ENCODE measurements around the gene LUZP2. TPM values are rescaled to one million over a fixed set of nuclear protein-coding genes. Genes with fewer than 3 reads are reported as not detected.

Gene LUZP2
- total RNA-seq, 4 donors from 2014 or later: 0.16 to 0.17 TPM; not detected in 2

DNA sequence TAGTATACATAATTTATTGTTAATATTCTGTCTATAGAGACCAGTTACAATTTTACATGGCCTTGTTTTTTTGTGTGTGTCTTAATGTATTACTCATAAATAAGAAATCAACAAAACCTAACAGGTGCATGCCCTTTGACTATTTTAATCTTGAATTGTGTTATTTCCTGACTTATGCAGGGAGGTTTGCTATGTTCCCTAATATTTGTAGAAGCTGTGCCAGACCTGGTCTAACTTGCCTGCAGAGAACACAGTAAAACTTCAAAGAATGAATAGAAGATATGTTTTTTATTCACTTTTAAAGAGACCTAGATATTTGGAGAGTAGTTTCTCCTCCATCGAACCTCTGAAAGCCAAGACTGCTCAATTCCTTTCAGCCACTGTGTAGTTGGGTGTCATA lies 234.7 kb downstream of the LUZP2 start:
- Histone ChIP-seq H3K4me1 (no peaks in the 10 kb centered on the region), H3K4me3 (no peak overlapping the region), H3K27ac (no peak overlapping the region), H3K9me3 (no peaks in the 10 kb centered on the region), H3K36me3 (no peaks in the 10 kb centered on the region), H3K27me3 (no peaks in the 10 kb centered on the region)
- no peak for ATAC-seq
- WGBS, 2 donors (ENCODE audit: low coverage in 1 of 2): 67 to 69% methylated on average over 1 of the region's 1 CpG
- TF ChIP-seq POLR2A (IDR thresholded peaks at IDR 0.05) (no peak), POLR2AphosphoS5 (IDR thresholded peaks at IDR 0.05) (no peak), EP300 (IDR thresholded peaks at IDR 0.05) (no peak)
- TF ChIP-seq, protein P1, sequence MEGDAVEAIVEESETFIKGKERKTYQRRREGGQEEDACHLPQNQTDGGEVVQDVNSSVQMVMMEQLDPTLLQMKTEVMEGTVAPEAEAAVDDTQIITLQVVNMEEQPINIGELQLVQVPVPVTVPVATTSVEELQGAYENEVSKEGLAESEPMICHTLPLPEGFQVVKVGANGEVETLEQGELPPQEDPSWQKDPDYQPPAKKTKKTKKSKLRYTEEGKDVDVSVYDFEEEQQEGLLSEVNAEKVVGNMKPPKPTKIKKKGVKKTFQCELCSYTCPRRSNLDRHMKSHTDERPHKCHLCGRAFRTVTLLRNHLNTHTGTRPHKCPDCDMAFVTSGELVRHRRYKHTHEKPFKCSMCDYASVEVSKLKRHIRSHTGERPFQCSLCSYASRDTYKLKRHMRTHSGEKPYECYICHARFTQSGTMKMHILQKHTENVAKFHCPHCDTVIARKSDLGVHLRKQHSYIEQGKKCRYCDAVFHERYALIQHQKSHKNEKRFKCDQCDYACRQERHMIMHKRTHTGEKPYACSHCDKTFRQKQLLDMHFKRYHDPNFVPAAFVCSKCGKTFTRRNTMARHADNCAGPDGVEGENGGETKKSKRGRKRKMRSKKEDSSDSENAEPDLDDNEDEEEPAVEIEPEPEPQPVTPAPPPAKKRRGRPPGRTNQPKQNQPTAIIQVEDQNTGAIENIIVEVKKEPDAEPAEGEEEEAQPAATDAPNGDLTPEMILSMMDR (IDR thresholded peaks at IDR 0.05): no peak

DNA sequence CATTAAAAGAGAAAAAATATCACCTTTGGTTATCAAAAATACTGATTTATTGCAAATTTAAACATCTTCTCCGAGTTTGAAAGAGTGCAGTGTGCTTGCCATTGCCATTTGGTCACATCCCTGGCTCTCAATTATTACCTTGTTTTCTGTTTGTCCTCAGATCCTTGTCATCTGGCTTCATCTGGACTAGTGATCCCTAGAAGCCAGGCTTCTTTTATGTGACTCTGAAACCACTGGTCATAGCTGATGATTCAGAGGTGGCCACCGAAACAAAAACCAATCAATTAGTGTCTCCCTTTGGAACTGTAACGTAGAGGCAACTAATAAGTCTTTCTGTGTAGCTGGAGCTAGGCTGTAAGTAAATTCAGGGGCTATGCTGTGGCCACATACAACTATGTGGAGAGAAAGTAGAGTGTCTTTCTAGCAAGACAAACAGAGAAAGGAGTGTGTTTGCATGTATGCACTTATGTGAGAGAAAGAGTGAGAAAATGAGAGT lies 237.9 kb downstream of the LUZP2 start:
- Histone ChIP-seq H3K27ac (no peak overlapping the region), H3K9me3 (no peaks in the 10 kb centered on the region), H3K36me3 (no peaks in the 10 kb centered on the region), H3K4me1 (no peaks in the 10 kb centered on the region), H3K27me3 (no peaks in the 10 kb centered on the region), H3K4me3 (no peak overlapping the region)
- no peak for TF ChIP-seq POLR2AphosphoS5 (IDR thresholded peaks at IDR 0.05)
- TF ChIP-seq POLR2A (IDR thresholded peaks at IDR 0.05): no peak
- no peak for TF ChIP-seq EP300 (IDR thresholded peaks at IDR 0.05)
- TF ChIP-seq, protein P1 (IDR thresholded peaks at IDR 0.05): no peak
- WGBS, 2 donors (ENCODE audit: low coverage in 1 of 2): 35 to 64% methylated on average over 1 to 3 of the region's 3 CpGs
- ATAC-seq: no peak

DNA sequence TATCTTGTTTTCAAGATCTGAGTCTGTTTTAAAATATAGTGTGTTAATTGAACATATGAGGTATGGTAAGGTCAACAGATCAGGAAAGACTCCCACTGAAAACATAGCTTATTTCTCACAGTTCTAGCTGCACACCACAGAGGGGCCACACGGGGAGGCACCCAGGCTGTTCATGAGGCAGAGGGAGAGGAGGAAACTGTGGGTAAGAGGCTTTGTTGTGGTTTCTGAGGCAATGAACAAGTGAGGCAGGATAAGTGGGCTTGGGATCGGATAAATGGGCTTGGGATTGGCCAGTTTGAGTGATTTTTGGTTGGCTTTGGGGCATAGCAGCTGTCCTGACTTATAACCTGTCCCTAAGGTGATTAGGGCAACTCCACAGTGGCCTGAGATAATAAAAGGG lies 242.1 kb downstream of the LUZP2 start:
- H3K36me3 ChIP-seq: no peaks in the 10 kb centered on the region
- no peak for TF ChIP-seq POLR2A (IDR thresholded peaks at IDR 0.05)
- no peak for TF ChIP-seq EP300 (IDR thresholded peaks at IDR 0.05)
- TF ChIP-seq, protein P1 (IDR thresholded peaks at IDR 0.05): no peak
- no peak for TF ChIP-seq POLR2AphosphoS5 (IDR thresholded peaks at IDR 0.05)
- no peaks in the 10 kb centered on the region for H3K9me3 ChIP-seq
- WGBS, 2 donors (ENCODE audit: low coverage in 1 of 2): 60 to 92% methylated on average over 2 of the region's 2 CpGs
- no peak overlapping the region for H3K4me3 ChIP-seq
- H3K27me3 ChIP-seq: no peaks in the 10 kb centered on the region
- ATAC-seq: no peak
- H3K4me1 ChIP-seq: no peaks in the 10 kb centered on the region
- no peak overlapping the region for H3K27ac ChIP-seq

DNA sequence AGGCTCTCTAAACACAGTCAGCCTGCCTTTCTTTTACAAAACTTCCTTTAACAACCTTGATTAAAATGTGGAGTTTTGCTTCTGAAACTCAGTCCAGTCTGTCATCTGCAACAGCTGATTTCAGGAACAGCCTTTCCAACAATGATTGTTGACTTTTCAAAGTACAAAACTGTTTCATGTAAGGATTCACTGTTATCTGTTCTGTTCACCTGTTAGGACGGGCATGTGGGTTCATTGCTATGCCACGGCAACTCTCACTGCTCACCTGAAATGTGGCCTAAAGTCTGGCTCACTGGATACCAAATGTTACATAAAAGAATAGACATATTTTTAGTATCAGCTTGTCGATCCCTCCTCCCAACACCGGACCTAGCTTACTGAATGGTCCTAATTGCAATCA lies 242.8 kb downstream of the LUZP2 start:
- no peak for TF ChIP-seq POLR2A (IDR thresholded peaks at IDR 0.05)
- TF ChIP-seq, protein P1 (IDR thresholded peaks at IDR 0.05): no peak
- no peak for TF ChIP-seq POLR2AphosphoS5 (IDR thresholded peaks at IDR 0.05)
- no peak for TF ChIP-seq EP300 (IDR thresholded peaks at IDR 0.05)
- no peak for ATAC-seq
- Histone ChIP-seq H3K36me3 (no peaks in the 10 kb centered on the region), H3K27me3 (no peaks in the 10 kb centered on the region), H3K9me3 (no peaks in the 10 kb centered on the region), H3K4me3 (no peak overlapping the region), H3K4me1 (no peaks in the 10 kb centered on the region), H3K27ac (no peak overlapping the region)
- 85 to 88% methylated on average over 2 to 4 of the region's 4 CpGs for WGBS, 2 donors (ENCODE audit: low coverage in 1 of 2)

All from gastroesophageal sphincter (tissue), 4 donors.